MM.1S (cell line): ENCODE measurements around the gene CWC27.

ENCODE experiments used
- EZH2 ChIP-seq: fragments of 300-600 bp; sonication (generic); optimal IDR thresholded peaks from 2 replicates; pipeline ENCODE3; 2017; ENCODE audit warnings: low read depth, mild to moderate bottlenecking, antibody characterized with exemption, low read length, mixed read lengths
- EZH2phosphoT487 ChIP-seq: fragments of 300-600 bp; sonication (generic); IDR thresholded peaks from 2 replicates; pipeline ENCODE4 v1.6.1; 2018; ENCODE audit warnings: antibody characterized with exemption, low read length
- TF ChIP-seq, protein P1 (sequence below): fragments of 300-600 bp; sonication (generic); IDR thresholded peaks from 2 replicates; pipeline ENCODE4 v1.5.1; 2016; ENCODE audit warnings: antibody characterized with exemption, low read length, mixed read lengths

GRCh38 chr5:64971513-64971912 lies 202.8 kb downstream of the CWC27 start:
- TF ChIP-seq EZH2, result no peak
- TF ChIP-seq, protein P1, sequence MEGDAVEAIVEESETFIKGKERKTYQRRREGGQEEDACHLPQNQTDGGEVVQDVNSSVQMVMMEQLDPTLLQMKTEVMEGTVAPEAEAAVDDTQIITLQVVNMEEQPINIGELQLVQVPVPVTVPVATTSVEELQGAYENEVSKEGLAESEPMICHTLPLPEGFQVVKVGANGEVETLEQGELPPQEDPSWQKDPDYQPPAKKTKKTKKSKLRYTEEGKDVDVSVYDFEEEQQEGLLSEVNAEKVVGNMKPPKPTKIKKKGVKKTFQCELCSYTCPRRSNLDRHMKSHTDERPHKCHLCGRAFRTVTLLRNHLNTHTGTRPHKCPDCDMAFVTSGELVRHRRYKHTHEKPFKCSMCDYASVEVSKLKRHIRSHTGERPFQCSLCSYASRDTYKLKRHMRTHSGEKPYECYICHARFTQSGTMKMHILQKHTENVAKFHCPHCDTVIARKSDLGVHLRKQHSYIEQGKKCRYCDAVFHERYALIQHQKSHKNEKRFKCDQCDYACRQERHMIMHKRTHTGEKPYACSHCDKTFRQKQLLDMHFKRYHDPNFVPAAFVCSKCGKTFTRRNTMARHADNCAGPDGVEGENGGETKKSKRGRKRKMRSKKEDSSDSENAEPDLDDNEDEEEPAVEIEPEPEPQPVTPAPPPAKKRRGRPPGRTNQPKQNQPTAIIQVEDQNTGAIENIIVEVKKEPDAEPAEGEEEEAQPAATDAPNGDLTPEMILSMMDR, result no peak
- no peak for TF ChIP-seq EZH2phosphoT487
